ENCODE data around the gene LTC4S.
"Not testable (repeated sequence)": the region's sequence is repeated elsewhere in the genome, so short reads cannot be mapped to it uniquely, and the experiment has no call there.

Gene LTC4S, protein sequence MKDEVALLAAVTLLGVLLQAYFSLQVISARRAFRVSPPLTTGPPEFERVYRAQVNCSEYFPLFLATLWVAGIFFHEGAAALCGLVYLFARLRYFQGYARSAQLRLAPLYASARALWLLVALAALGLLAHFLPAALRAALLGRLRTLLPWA

DNA sequence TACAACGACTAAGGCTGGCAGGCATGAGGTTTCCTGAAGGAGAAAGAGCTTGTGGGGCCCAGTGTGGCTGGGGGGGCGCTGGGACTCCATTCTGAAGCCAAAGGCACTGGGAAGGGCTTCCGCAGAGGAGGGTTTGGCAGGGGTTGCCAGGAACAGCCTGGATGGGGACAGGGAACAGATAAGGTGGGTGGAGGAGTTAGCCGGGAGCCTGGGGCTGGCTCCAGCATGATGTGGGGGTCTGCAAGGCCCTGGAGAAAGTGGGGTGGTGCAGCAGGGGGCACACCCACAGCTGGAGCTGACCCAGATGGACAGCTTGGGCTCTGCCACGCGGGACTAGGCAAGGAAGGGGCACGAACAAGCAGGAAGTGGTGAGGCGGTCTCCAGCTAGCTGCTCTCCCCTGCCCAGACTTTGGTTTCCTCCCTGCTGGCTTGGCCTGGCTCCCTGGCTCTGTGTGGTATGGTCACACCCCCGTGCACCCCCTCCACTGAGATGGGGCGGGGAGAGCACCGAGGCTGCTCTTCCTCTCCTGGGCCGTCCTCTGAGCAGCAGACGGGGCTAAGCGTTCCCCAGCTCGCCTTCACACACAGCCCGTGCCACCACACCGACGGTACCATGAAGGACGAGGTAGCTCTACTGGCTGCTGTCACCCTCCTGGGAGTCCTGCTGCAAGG lies at the start of gene LTC4S:
Gene LTC4S (plus strand): TSS at position 519 of the 672 bp plus-strand sequence. CDS start 95 bp downstream, at position 614.
- DNase-seq (ENCODE audit: low spot score), result peak; percentile 57

DNA sequence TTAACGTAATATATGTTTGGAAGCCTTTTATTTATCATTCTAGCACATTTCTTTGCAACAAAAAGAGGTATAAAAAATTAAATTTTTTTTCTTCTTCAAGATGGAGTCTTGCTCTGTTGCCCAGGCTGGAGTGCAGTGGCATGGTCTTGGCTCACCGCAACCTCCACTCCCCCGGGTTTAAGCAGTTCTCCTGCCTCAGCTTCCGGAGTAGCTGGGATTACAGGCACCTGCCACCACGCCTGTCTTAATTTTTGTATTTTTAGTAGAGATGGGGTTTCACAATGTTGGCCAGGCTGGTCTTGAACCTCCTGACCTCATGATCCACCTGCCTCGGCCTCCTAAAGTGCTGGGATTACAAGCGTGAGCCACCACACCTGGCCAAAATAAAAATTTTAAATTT lies 49.7 kb upstream of the LTC4S start:
- DNase-seq (ENCODE audit: low spot score), result not testable (repeated sequence)

DNA sequence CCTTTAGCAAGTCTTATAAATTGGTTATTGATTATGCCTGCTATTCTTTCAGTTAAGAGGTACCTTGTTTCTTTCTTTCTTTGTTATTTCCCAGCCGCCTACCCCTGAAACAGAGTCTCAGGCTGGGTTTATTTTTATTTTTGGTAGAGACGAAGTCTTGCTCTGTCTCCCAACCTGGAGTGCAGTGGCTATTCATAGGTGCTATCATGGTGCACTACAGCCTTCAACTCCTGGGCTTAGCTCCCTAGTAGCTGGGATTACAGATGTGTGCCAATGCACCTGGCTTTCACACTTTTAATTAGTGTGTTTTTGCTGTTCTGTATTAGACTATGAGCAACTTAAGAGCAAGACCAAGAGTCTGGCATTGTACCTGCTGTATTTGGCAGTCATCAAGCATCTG lies 46.9 kb upstream of the LTC4S start:
- no peak for DNase-seq (ENCODE audit: low spot score)

DNA sequence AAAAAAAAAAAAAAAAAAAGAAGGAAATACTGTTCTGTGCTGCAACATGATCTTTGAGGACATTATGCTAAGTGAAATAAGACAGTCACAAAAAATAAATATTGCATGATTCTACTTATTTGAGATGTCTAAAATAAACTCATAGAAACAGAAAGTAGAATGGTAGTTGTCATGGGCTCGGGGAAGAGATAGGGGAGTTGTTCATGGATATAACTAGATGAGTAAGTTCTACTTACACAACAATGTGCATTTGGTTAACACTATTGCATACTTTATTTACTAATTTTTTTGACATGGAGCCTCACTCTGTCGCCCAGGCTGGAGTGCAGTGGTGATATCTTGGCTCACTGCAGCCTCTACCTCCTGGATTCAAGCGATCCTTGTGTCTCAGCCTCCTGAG lies 46.0 kb upstream of the LTC4S start:
- DNase-seq (ENCODE audit: low spot score), result no peak

DNA sequence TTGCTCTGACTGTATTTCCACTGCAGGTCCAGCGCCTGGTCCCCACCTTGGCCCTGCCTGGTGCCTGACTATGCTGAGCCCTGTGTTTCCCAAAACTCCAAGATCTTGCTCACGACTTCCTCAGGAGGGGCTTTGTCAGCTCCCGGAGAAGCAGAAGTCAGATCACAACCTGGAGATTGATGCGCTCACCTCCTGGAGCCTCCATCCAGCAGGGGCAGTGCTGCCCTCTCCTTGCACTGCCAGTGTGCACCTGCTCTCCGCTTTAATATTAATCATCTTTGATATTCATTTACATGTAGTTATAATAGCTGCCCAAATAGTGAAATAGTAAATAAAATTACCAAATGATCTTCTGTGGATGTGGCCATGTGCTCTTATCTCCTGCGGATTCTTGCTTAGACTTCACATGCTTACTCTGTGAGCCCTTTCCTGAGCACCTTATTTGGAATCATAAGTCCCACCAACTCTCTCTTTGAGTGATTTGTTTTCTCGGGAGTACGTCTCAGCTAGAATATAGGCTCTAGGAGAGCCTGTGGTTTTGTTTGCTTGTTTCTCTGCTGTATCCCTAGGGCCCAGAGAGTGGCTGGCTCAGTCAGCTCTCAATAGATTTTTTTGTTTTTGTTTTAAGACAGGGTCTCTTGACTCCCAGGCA lies 43.8 kb upstream of the LTC4S start:
- DNase-seq (ENCODE audit: low spot score), result no peak

DNA sequence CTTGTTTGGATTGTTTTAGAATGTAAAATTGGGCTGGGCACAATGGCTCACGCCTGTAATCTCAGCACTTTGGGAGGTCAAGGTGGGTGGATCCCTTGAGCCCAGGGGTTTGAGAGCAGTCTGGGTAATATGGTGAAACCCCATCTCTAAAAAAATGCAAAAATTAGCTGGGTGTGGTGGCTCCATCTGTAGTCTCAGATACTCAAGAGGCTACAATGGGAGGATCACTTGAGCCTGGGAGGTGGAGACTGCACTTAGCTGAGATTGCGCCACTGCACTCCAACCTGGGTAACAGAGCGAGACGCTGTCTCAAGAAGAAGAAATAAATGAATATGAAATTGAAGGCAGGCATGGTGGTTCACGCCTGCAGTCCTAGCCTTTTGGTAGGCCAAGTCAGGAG lies 39.8 kb upstream of the LTC4S start:
- no peak for DNase-seq (ENCODE audit: low spot score)

DNA sequence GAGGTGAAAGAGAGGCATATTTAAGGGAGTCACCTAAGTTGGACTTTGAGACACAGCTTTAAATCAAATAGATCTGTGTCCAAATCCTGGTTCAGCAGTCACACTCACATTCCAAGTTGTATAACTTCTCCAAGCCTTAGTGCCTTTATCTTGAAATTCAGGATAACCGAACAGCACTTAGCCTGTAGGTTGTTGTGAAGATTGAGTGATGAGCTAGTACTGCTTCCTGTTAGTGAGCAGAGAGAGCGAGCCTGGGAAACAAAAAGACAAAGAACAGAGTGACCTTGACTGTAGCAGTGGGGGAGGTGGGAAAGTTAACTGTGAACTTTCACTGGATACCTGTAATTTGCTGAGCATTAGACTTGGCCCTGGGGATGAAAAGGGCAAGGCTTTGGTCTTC lies 38.8 kb upstream of the LTC4S start:
- DNase-seq (ENCODE audit: low spot score), result no peak

DNA sequence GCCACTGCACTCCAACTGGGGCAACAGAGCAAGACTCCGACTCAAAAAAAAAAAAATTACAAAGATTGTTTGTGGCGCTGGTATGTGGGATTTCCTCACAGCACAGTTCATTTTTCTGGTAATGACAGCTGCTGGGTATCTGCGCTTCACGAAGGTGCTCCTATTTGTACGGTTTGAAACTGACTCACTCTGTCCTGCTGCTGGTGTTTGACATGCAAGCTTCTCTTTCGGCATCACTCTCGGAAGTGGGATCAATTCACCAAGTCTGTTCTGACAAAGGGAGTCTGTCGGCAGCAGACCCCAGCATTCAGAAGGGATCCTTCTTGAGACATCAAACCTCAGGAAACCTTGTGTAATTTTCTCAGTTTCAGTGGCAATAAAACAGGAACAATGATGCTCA lies 34.8 kb upstream of the LTC4S start:
- no peak for DNase-seq (ENCODE audit: low spot score)

DNA sequence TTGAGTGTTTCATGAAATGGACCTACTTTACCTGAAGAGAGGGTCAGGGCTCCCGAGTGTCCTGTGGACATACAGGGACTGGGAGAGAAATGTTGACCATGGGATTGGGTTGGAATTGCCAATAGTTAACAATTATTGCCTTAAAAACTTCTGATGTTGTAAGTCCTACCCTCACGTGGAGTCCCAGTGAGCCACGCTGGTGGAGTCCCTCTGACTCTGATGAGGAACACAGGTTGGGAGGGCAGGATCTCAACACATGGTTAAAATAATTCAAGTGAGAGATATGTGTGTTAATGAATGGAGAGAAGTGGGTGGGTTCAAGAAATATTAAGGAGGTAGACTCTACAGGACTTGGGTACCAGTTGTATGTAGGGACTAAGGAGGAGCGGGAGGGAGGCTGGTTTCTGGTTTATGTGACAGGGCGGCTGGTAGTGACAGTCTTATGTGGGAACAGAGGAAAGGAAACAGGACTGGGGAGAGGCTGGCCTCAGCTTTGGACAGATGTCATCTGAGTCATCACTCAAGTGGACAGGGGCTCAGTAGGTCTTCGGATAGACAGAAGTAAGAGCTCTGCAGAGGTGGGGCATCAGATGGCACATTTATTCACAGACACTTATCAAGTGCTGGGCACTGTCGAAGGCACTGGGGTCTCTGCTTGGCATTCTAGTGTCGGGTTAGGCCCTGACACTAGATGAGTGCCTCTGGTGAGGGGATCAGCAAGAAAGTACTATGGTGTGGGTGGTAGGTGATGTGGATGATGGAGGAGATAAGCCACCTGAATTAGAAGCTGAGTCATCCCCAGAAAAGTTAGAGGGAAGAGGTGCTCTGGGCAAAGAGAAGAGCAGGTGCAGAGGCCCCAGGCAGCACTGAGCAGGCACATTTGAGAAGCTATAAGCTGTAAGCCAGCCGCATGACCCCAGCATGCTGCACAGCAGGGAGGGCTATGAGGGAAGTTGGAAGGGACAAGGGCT lies 33.9 kb upstream of the LTC4S start:
- peak; percentile 12 for DNase-seq (ENCODE audit: low spot score)

DNA sequence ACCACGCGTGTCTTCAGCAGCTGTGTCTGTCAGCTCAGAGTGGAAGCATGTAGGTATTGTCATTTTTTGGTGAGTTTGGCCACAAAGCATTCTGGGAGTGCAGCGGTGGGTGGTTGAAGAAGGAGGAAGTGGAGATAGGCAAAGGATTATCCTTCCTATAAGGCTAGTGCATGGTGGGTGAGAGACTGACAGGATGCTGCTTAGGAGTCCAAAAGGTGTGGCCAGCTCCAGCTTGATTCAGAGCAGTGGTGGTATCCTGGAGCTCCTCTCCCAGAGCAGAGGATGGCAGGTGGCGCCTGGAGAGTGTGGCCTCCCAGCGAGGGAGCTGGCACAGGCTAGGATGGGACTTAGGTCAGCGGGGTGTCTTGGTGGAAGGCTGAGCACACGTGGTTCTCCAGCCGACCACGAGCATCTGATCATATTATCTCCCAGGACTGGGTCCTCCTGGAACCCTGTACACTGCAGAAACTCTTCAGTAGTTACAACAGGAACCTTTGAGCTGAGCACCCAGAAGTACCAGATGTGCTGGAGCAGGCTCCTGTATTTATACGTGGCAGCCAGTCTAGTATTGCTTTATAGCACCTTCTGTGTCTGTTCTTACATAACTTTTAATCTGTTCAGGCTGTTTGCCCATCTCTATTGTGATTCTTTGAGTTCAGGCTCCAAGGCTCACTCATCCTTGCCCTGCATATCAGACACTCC lies 31.6 kb upstream of the LTC4S start:
- peak; percentile 21 for DNase-seq (ENCODE audit: low spot score)

DNA sequence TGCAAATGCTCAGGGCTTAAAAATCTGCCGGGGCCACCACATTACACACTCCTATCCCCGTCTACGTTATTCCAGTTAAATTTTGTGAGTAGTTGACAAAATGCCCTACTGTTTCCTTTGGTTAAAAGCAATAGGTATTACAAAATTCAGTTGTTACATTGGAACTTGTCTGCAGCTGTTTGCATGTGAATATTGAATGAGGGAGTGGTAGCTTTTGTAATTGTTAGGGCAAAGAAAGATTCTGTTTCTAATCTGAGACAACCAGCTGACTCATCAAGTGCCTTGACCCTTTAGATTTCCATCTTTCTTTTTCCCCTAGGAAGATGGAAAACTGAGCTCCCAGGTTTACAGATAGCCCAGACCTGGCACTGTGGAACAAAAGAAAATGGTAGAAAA lies 31.0 kb upstream of the LTC4S start:
- no peak for DNase-seq (ENCODE audit: low spot score)

DNA sequence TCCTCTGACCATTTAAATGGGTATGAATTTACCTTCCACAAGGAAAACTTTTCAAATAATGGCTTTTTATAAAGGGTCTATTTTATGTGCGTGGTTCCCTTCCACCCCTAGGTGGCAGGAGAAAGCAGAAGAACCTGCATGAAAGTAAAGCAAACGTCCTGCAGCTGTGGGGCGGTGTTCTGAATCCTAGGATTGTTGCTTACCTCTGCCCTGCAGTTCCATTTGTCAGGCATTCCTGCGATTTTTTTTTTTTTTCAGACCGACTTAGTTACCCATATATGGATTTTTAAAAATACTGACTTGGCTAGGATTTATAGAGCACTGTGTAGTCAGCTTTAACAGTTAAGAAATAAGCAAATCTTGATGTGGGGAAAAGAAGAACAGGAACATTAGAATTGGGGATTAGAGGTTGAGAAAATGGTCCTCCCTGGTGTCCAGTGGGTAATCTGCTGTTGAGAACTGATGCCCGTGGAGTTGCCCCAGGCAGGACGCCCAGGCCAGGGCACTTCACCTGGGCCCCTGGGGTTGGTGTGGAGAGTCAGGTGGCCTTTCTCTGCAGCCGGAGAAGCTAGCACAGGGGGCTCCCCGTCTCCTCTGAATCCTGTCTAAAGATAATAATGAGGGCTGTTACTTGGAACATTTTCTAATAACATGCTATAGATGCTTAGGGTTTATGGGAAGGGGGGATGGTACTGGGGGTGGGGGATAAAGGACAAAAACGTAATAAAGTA lies 30.4 kb upstream of the LTC4S start:
- peak; percentile 66 for DNase-seq (ENCODE audit: low spot score)

DNA sequence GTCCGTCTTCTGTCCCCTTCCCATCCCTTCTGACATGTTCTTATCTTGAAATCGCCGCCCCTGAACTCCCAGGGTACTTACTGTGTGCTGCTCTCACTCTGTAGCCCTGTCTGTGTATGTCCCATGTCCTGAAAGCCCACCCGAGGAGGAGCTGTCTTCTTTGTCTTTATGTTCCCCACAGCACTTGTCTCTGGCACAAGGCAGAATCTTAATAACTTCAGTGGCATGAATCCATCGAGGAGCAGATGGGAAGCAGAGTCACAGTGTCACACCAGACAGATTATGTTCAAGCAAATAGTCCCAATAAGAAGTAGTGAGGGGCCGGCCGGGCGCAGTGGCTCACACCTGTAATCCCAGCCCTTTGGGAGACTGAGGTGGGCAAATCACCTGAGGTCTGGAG lies 29.7 kb upstream of the LTC4S start:
- DNase-seq (ENCODE audit: low spot score), result no peak

DNA sequence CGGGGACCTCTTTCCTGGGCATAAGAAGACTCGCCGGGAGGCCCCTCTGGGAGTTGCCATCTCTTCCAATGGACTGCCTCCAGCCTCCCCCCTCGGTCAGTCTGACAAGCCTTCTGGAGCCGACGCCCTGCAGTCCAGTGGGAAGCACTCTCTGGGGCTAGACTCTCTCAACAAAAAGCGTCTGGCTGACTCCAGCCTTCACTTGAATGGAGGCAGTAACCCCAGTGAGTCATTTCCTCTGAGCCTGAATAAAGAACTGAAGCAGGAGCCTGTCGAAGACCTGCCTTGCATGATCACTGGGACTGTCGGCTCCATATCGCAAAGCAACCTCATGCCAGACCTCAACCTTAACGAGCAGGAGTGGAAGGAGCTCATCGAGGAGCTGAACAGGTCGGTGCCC lies 28.4 kb upstream of the LTC4S start:
- no peak for DNase-seq (ENCODE audit: low spot score)

DNA sequence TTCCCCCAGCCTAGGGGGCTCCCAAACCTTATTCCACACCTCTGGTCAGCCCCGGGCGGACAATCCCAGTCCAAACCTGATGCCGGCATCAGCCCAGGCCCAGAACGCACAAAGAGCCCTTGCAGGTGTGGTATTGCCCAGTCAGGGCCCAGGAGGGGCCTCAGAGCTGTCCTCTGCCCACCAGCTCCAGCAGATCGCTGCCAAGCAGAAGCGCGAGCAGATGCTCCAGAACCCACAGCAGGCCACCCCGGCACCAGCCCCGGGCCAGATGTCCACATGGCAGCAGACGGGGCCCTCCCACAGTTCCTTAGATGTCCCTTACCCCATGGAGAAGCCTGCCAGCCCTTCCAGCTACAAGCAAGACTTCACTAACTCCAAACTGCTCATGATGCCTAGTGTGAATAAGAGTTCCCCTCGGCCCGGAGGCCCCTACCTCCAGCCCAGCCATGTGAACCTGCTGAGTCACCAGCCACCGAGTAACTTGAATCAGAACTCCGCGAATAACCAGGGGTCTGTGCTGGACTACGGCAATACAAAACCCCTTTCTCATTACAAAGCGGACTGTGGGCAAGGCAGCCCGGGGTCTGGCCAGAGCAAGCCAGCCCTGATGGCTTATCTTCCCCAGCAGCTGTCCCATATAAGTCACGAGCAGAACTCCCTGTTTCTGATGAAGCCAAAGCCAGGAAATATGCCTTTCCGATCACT lies 27.6 kb upstream of the LTC4S start:
- no peak for DNase-seq (ENCODE audit: low spot score)

DNA sequence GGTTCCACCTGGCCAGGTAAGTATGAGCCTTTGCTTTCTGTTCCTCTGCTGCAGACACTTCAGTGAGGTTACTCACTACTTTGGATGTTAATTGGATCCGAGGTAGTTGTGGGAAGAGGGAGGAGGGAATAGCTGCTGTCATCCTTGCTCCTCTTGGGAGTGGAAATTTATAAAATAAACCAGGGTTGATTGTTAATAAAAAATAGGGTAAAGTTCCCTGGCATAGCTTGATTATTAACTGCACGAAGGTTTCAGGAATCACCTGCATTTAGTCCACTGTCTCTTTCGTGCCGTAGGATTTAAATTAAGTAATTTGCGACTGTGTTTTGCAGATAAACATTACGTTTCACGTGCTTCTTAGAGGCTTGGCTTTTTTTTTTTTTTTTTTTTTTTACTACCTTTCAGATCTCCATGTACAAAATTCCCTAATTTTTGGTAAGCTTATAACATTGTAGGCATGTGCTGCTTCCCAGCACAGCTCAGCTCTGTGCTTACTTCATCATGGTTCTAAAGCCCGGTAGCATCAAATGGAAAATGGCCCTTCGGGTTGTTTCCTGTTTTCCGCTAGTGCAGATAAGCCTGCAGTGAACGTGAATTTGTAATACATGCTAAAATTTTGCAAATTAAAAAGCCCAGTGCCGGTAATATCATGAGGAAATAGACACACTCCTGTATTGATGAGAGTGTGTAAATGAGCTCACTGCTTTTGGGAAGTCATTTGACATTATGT lies 26.9 kb upstream of the LTC4S start:
- DNase-seq (ENCODE audit: low spot score), result no peak

DNA sequence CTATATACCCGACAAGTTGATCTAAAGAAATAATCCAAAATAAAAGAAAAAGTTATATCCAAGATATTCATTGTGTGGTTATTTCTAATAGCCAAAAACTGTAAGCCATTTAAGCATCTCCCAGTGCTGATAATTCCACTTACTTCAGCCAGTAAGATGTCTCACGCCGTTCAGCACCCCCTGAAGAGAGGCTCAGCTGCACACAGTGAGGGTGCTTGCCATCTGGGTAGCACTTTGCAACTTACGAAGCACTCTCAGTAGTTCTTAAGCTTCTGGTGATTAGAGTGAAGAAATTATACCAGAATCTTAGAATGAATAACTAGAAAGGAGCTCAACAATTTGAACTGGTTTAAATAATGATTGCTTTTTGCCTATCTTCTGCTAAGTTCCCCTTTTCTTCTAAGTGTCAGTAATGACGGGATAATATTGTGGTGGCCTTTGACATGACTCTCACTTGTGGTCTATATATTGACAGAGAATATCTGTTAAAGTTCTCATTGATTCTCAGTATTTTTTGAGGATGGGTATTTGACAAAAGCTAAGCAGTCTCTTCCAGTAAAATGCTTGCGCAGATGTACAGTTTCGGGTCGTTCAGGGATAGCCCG lies 26.2 kb upstream of the LTC4S start:
- no peak for DNase-seq (ENCODE audit: low spot score)

DNA sequence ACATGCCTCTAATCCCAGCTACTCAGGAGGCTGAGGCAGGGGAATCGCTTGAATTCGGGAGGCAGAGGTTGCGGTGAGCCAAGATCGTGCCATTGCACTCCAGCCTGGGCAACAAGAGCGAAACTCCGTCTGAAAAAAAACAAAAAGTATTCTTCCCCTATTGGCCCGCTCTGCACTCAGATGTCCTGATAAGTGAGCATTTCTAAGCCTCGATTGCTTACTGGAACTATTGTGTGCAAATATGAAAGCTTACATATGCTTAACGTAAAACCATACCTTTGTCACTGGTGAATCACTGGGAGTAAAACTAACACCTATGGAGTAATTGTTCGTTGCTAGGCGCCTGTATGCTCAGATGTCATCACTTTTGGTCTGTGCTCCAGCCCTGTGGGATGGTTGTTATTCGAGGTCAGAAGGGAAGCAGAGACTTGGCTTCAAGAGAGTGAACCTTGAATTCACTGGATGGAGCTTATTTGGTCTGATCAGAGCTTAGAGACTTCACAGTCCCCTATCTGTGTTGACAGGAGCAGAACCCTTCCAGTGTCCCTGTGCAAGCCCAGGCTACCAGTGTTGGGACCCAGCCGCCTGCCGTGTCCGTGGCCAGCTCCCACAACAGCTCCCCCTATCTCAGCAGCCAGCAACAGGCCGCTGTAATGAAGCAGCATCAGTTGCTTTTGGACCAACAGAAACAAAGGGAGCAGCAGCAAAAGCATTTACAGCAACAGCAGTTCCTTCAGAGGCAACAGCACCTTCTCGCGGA lies 25.3 kb upstream of the LTC4S start:
- no peak for DNase-seq (ENCODE audit: low spot score)

DNA sequence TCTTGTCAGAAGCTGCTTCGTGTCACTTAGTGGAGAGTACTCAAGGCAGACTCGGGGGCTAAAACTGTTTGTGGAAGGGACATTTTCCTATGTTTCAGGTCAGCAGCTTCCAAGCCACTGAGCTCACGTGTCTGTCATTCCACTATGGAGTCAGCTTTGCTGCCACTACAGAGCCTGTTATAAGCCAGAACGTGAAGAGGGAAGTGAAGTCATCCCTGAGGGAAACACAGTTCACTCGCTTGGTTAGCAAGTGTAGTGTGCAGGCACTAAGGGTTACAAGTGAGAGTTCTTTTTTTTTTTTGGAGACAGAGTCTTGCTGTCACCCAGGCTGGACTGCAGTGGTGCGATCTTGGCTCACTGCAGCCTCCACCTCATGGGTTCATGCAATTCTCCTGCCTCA lies 24.5 kb upstream of the LTC4S start:
- DNase-seq (ENCODE audit: low spot score), result no peak
